HG02642 (cell line): ENCODE measurements around the gene PCDHB10.
"Not testable (repeated sequence)": the region's sequence is repeated elsewhere in the genome, so short reads cannot be mapped to it uniquely, and the experiment has no call there.

ENCODE experiments used
- ATAC-seq: cut with Tn5 transposase; IDR thresholded peaks from one replicate; pipeline ENCODE4 v1.9.1; 2021; ENCODE audit warnings: mild to moderate bottlenecking; ENCODE audit not compliant: unreplicated experiment, poor library complexity

Gene PCDHB10

GRCh38 chr5:141235922-141236321 is 43.8 kb downstream of the PCDHB10 start:
- not testable (repeated sequence) for ATAC-seq

GRCh38 chr5:141236516-141237313 is 44.6 kb downstream of the PCDHB10 start:
- no peak for ATAC-seq

GRCh38 chr5:141241496-141241895 is 49.3 kb downstream of the PCDHB10 start:
- no peak for ATAC-seq
